Right lobe of liver (tissue), 6 donors: ENCODE results near the gene CCDC30. TPM values are rescaled to one million over a fixed set of nuclear protein-coding genes. Genes with fewer than 3 reads are reported as not detected.

ENCODE experiments used
- ATAC-seq, 4 donors: fragments of 200-7000 bp; cut with Tn5 transposase; one replicate each; pipeline ENCODE4 v1.9.1; 2020; ENCODE audit warnings: mild to moderate bottlenecking in 4 of 4, moderate library complexity in 4 of 4
- DNase-seq, 3 donors: peaks; one replicate each; pipeline ENCODE4 v3.0.0-alpha.2; 2020
- H3K27ac ChIP-seq, 3 donors: fragments of 200-600 bp; one replicate each; pipeline ENCODE4 v1.8.0; 2022
- H3K27me3 ChIP-seq, 2 donors: fragments of 200-600 bp; one replicate each; pipeline ENCODE4 v1.8.0; 2022
- H3K36me3 ChIP-seq, 4 donors: fragments of 200-600 bp; sonication (generic) in 1 of 4; one replicate each; pipeline versions ENCODE4 v1.5.1 to v1.8.0; 2017 to 2022; ENCODE audit warnings: control low read depth in 1 of 4
- H3K4me1 ChIP-seq, 4 donors: fragments of 200-600 bp; sonication (generic) in 1 of 4; one replicate each; pipeline versions ENCODE4 v1.5.1 to v1.8.0; 2017 to 2022; ENCODE audit warnings: control low read depth in 1 of 4
- H3K4me3 ChIP-seq, 3 donors: fragments of 200-600 bp; one replicate each; pipeline ENCODE4 v1.8.0; 2022
- H3K9me3 ChIP-seq, 4 donors: fragments of 200-600 bp; sonication (generic) in 1 of 4; one replicate each; pipeline versions ENCODE4 v1.5.1 to v1.8.0; 2017 to 2022; ENCODE audit warnings: control low read depth in 1 of 4
- CTCF ChIP-seq, 4 donors: fragments of 200-600 bp in 3 of 4; fragments of 450-650 bp in 1 of 4; IDR thresholded peaks; one replicate each; pipeline versions ENCODE4 v1.5.1 to v1.8.0; 2016 to 2022; ENCODE audit warnings: antibody characterized with exemption in 4 of 4, mild to moderate bottlenecking in 2 of 4
- POLR2A ChIP-seq: fragments of 450-650 bp; IDR thresholded peaks from one replicate; pipeline ENCODE4 v1.6.1; 2017; ENCODE audit warnings: antibody characterized with exemption, mild to moderate bottlenecking
- WGBS: methylation state at CpG from one replicate; pipeline ENCODE4 v1.1.6; 2018; ENCODE audit warnings: low coverage, low lambda C conversion rate; ENCODE audit not compliant: insufficient coverage; ENCODE audit errors: missing lambda C conversion rate; 5-methylcytosine and 5-hydroxymethylcytosine counted together
- intact Hi-C, 2 donors: fragments of 100-400 bp; cut with DNase I; formaldehyde crosslinking; loops; one replicate each; pipeline versions ENCODE4 v1.11.2 to v1.14.1; 2022
- long read RNA-seq: library from polyadenylated mRNA; unstranded; transcript quantifications from one replicate; pipeline ENCODE4 v2.0.0, GENCODE V29; 2019
- total RNA-seq, 6 experiments: library from RNA; depleted of rRNA in 2 of 6; stranded (reverse); fragments of >200 nt in 2 of 6; fragmentation: NEBNext Ultra II Directional in 3 of 6; extraction: Animal tissue kit (Norgen Biotek cat#: 25700) in 3 of 6; gene quantifications; one replicate each; pipeline versions ENCODE4 v1.1.0 to v1.2.4, GENCODE V29; 2016 to 2023
- donor health status: DM: no; HTN: yes; CAD: no.
- donor health status: DM: no; HTN: no; CAD: no.
- donor health status: DM: no; HTN: no; CAD: no.
- donor health status: DM: no; HTN: yes; CAD: no.
- donor health status: DM: no; HTN: yes; CAD: no.

Gene CCDC30
- total RNA-seq: 1 to 10 TPM in 3 of 6 experiments, under 1 TPM in 3; 0.37 to 1.4 (median 1.0) TPM
- long read RNA-seq: 0 reads

- WGBS: 2% methylated on average over 22 of the region's 59 CpGs
- no peak within 1 kb of the TSS for H3K27ac ChIP-seq
- H3K9me3 ChIP-seq: no peaks in the 10 kb centered on the region
- intact Hi-C loops: no loop called here
- H3K4me3 ChIP-seq: peak within 1 kb of the TSS; percentile 59 to 71 (median 70)
- H3K36me3 ChIP-seq: peaks cover 0 to 27% (median 1%) of the 10 kb centered on the region in 4 donors
- TF ChIP-seq POLR2A (no peak), CTCF (IDR thresholded peaks at IDR 0.05) (no peak)
- peaks cover 0 to 6% (median 0%) of the 10 kb centered on the region in 4 donors for H3K4me1 ChIP-seq
- ATAC-seq (peak; percentile 100), DNase-seq (peak; percentile 95 to 98 (median 97))
- no peaks in the 10 kb centered on the region for H3K27me3 ChIP-seq
Measured at GRCh38 chr1:42462828-42463763, at the start of gene CCDC30. TSS of gene CCDC30 (plus strand) at chr1:42463286. CDS start at chr1:42480552, 17,266 bp downstream.

- intact Hi-C loops: no loop called here
- Histone ChIP-seq H3K27ac (no peak overlapping the region), H3K27me3 (no peaks in the 10 kb centered on the region), H3K36me3 (no peaks in the 10 kb centered on the region), H3K9me3 (no peaks in the 10 kb centered on the region), H3K4me1 (no peaks in the 10 kb centered on the region), H3K4me3 (no peak overlapping the region)
- no peak for ATAC-seq
- TF ChIP-seq CTCF (IDR thresholded peaks at IDR 0.05) (no peak), POLR2A (no peak)
- DNase-seq: no peak
- 77% methylated on average over 8 of the region's 17 CpGs for WGBS
Measured at GRCh38 chr1:42414551-42415496, 48.3 kb upstream of the CCDC30 start.

GRCh38 chr1:42417166-42417565 lies 45.9 kb upstream of the CCDC30 start:
- DNase-seq (no peak), ATAC-seq (no peak)
- H3K36me3 ChIP-seq: no peaks in the 10 kb centered on the region

More at GRCh38 chr1:42417166-42417565, 45.9 kb upstream of the CCDC30 start:
- Histone ChIP-seq H3K27ac (no peak overlapping the region), H3K9me3 (no peaks in the 10 kb centered on the region), H3K4me3 (no peak overlapping the region), H3K27me3 (no peaks in the 10 kb centered on the region), H3K4me1 (peaks cover 0 to 6% (median 0%) of the 10 kb centered on the region in 4 donors)
- 40% methylated on average over 1 of the region's 3 CpGs for WGBS
- intact Hi-C loops: no loop called here
- TF ChIP-seq POLR2A (no peak), CTCF (IDR thresholded peaks at IDR 0.05) (no peak)
